Fibroblast of lung (primary cell): ENCODE data around the gene SPSB1. TPM values are rescaled to one million over a fixed set of nuclear protein-coding genes. Genes with fewer than 3 reads are reported as not detected.
A peak's percentile ranks its signal among the peaks of the same experiment; 100 is the strongest.

ENCODE experiments used
- DNase-seq, 2 donors: peaks; one replicate each; pipeline versions ENCODE4 v3.0.0 to v3.0.0-alpha.2; 2010; ENCODE audit warnings: low read depth in 2 of 2
- H2AFZ ChIP-seq: 2 replicates; pipeline ENCODE4 v1.5.1; 2012; ENCODE audit warnings: low read length, control low read depth, inconsistent platforms
- H3K27ac ChIP-seq: 2 replicates; pipeline ENCODE4 v1.5.1; 2011; ENCODE audit warnings: low read length, control low read depth; ENCODE audit not compliant: insufficient read depth
- H3K27me3 ChIP-seq: 2 replicates; pipeline ENCODE4 v1.5.1; 2011; ENCODE audit warnings: mild to moderate bottlenecking, low read length; ENCODE audit not compliant: control insufficient read depth, insufficient read depth
- H3K36me3 ChIP-seq: 2 replicates; pipeline ENCODE4 v1.5.1; 2011; ENCODE audit warnings: low read length; ENCODE audit not compliant: control insufficient read depth, insufficient read depth
- H3K4me1 ChIP-seq: 2 replicates; pipeline ENCODE4 v1.5.1; 2011; ENCODE audit warnings: low read length; ENCODE audit not compliant: control insufficient read depth, insufficient read depth; ENCODE audit errors: extremely low read depth
- H3K4me2 ChIP-seq: 2 replicates; pipeline ENCODE4 v1.5.1; 2011; ENCODE audit warnings: low read length, control low read depth; ENCODE audit not compliant: insufficient read depth; ENCODE audit errors: extremely low read depth
- H3K4me3 ChIP-seq, 4 experiments: fragments of 200-600 bp in 1 of 4; sonication (generic) in 1 of 4; replicated peaks in 1 of 4; 2 replicates each; pipeline ENCODE4 v1.5.1; 2011 to 2016; ENCODE audit warnings: low read length in 4 of 4, low read depth in 3 of 4, mild to moderate bottlenecking in 3 of 4, control low read depth in 2 of 4, inconsistent platforms in 1 of 4, mixed read lengths in 1 of 4; ENCODE audit not compliant: insufficient read depth in 1 of 4; ENCODE audit errors: control extremely low read depth in 1 of 4
- H3K79me2 ChIP-seq: 2 replicates; pipeline ENCODE4 v1.5.1; 2012; ENCODE audit warnings: mild to moderate bottlenecking, low read length, inconsistent platforms; ENCODE audit not compliant: control insufficient read depth, insufficient read depth
- H3K9ac ChIP-seq: 2 replicates; pipeline ENCODE4 v1.5.1; 2011; ENCODE audit warnings: mild to moderate bottlenecking, low read length, control low read depth; ENCODE audit not compliant: insufficient read depth
- H3K9me3 ChIP-seq: 2 replicates; pipeline ENCODE4 v1.5.1; 2012; ENCODE audit warnings: low read depth, low read length; ENCODE audit not compliant: control insufficient read depth, insufficient read depth
- H4K20me1 ChIP-seq: 2 replicates; pipeline ENCODE4 v1.5.1; 2011; ENCODE audit warnings: low read length; ENCODE audit not compliant: control insufficient read depth, insufficient read depth; ENCODE audit errors: extremely low read depth
- CTCF ChIP-seq, 2 donors: IDR thresholded peaks in 1 of 2; conservative IDR thresholded peaks in 1 of 2; 1 replicate in 1 of 2; 2 replicates in 1 of 2; pipeline ENCODE4 v1.5.1; 2011 to 2012; ENCODE audit warnings: low read length in 2 of 2, control low read depth in 1 of 2, inconsistent platforms in 1 of 2, low read depth in 1 of 2, mild to moderate bottlenecking in 1 of 2
- EZH2 ChIP-seq: IDR thresholded peaks from 2 replicates; pipeline ENCODE4 v1.5.1; 2012; ENCODE audit warnings: low read length, control low read depth, mild to moderate bottlenecking; ENCODE audit errors: missing control alignments
- polyA plus RNA-seq, 2 donors: library from polyadenylated mRNA; depleted of rRNA in 1 of 2; stranded (reverse) in 1 of 2; unstranded in 1 of 2; fragments of >200 nt; gene quantifications; 2 replicates each; pipeline ENCODE4 v1.2.1, GENCODE V29; 2011 to 2012; ENCODE audit warnings: missing spikeins in 1 of 2
- total RNA-seq: library from RNA; depleted of rRNA; stranded (reverse); fragments of >200 nt; gene quantifications from 2 replicates; pipeline ENCODE4 v1.2.1, GENCODE V29; 2014

Gene SPSB1
- total and polyA plus RNA-seq, 2 donors (not counting 1 experiment from before 2014, with no cell fraction given), result 14.3 to 20.6 TPM

- Histone ChIP-seq H3K79me2 (no peaks in the 10 kb centered on the region), H3K9ac (no peak overlapping the region), H2AFZ (no peak overlapping the region), H3K36me3 (no peaks in the 10 kb centered on the region), H3K27me3 (no peaks in the 10 kb centered on the region), H3K4me3 (no peak overlapping the region), H3K4me2 (peak overlapping the region; percentile 32), H3K27ac (peak overlapping the region; percentile 91), H4K20me1 (no peaks in the 10 kb centered on the region), H3K9me3 (no peaks in the 10 kb centered on the region), H3K4me1 (peaks cover 33% of the 10 kb centered on the region)
- TF ChIP-seq EZH2, result no peak
- TF ChIP-seq CTCF (conservative IDR thresholded peaks at IDR 0.05 in 1 of 2, IDR thresholded peaks at IDR 0.05 in 1 of 2; ENCODE audit: low read depth in 1 of 2, low read length in 2 of 2), result no peak
- no peak for DNase-seq
Measured at GRCh38 chr1:9281908-9282695, 10.6 kb upstream of the SPSB1 start.

GRCh38 chr1:9282696-9282955 is 10.1 kb upstream of the SPSB1 start:
- H3K4me1 ChIP-seq, result peaks cover 33% of the 10 kb centered on the region
- no peaks in the 10 kb centered on the region for H3K36me3 ChIP-seq
- no peak overlapping the region for H3K4me3 ChIP-seq
- H2AFZ ChIP-seq, result no peak overlapping the region
- no peak for DNase-seq
- no peaks in the 10 kb centered on the region for H4K20me1 ChIP-seq
- H3K27me3 ChIP-seq, result no peaks in the 10 kb centered on the region
- H3K9ac ChIP-seq, result no peak overlapping the region
- TF ChIP-seq CTCF (conservative IDR thresholded peaks at IDR 0.05 in 1 of 2, IDR thresholded peaks at IDR 0.05 in 1 of 2; ENCODE audit: low read depth in 1 of 2, low read length in 2 of 2) (no peak), EZH2 (no peak)
- H3K4me2 ChIP-seq, result no peak overlapping the region
- no peak overlapping the region for H3K27ac ChIP-seq
- no peaks in the 10 kb centered on the region for H3K79me2 ChIP-seq
- H3K9me3 ChIP-seq, result no peaks in the 10 kb centered on the region

GRCh38 chr1:9284061-9284460 is 8.6 kb upstream of the SPSB1 start:
- Histone ChIP-seq H3K4me2 (no peak overlapping the region), H3K36me3 (no peaks in the 10 kb centered on the region), H4K20me1 (no peaks in the 10 kb centered on the region), H3K4me3 (no peak overlapping the region), H3K79me2 (no peaks in the 10 kb centered on the region), H3K27me3 (no peaks in the 10 kb centered on the region), H2AFZ (no peak overlapping the region), H3K9me3 (no peaks in the 10 kb centered on the region), H3K4me1 (peaks cover 28% of the 10 kb centered on the region), H3K9ac (no peak overlapping the region), H3K27ac (no peak overlapping the region)
- TF ChIP-seq EZH2 (no peak), CTCF (conservative IDR thresholded peaks at IDR 0.05 in 1 of 2, IDR thresholded peaks at IDR 0.05 in 1 of 2; ENCODE audit: low read depth in 1 of 2, low read length in 2 of 2) (no peak)
- no peak for DNase-seq
